HAP-1 (cell line): ENCODE results near the gene ULK1.

ENCODE experiments used
- DNase-seq, 2 experiments: peaks; one replicate each; pipeline ENCODE4 v3.0.0-alpha.2; 2016 to 2020; ENCODE audit warnings: low spot score in 2 of 2
- H3K27me3 ChIP-seq: fragments of 250-450 bp; sonication (Bioruptor Pico); 2 replicates; pipeline ENCODE4 v1.5.1; 2020; ENCODE audit warnings: low read depth, mild to moderate bottlenecking, moderate library complexity
- H3K36me3 ChIP-seq: fragments of 250-450 bp; sonication (Bioruptor Pico); replicated peaks from 2 replicates; pipeline ENCODE4 v1.5.1; 2020; ENCODE audit warnings: mild to moderate bottlenecking
- H3K4me1 ChIP-seq: fragments of 250-450 bp; sonication (Bioruptor Pico); 2 replicates; pipeline ENCODE4 v1.5.1; 2020; ENCODE audit warnings: mild to moderate bottlenecking
- H3K4me3 ChIP-seq: fragments of 250-450 bp; sonication (Bioruptor Pico); 2 replicates; pipeline ENCODE4 v1.5.1; 2020; ENCODE audit warnings: mild to moderate bottlenecking, moderate library complexity
- H3K9me3 ChIP-seq: fragments of 250-450 bp; sonication (Bioruptor Pico); 2 replicates; pipeline ENCODE4 v1.5.1; 2020; ENCODE audit warnings: mild to moderate bottlenecking, moderate library complexity
- in situ Hi-C: fragments of 300-500 bp; cut with MboI; formaldehyde crosslinking; loops from 3 replicates; pipeline ENCODE4 v1.14.3; 2020; ENCODE audit warnings: low sequenced_read_pairs, inconsistent platforms, mixed read lengths

The ULK1 gene

GRCh38 chr12:131902332-131903241 is 8.2 kb downstream of the ULK1 start:
- Histone ChIP-seq H3K4me1 (no peaks in the 10 kb centered on the region), H3K9me3 (no peaks in the 10 kb centered on the region), H3K36me3 (no peaks in the 10 kb centered on the region), H3K4me3 (no peak overlapping the region), H3K27me3 (no peaks in the 10 kb centered on the region)
- in situ Hi-C loops: no loop called here
- no peak for DNase-seq

GRCh38 chr12:131903270-131904255 is 9.1 kb downstream of the ULK1 start:
- no peaks in the 10 kb centered on the region for H3K4me1 ChIP-seq
- peaks cover 3% of the 10 kb centered on the region; the same call in 1 of the 2 replicates for H3K36me3 ChIP-seq
- in situ Hi-C loops: no loop called here
- DNase-seq: no peak
- no peaks in the 10 kb centered on the region for H3K27me3 ChIP-seq
- H3K4me3 ChIP-seq: no peak overlapping the region
- H3K9me3 ChIP-seq: no peaks in the 10 kb centered on the region

- H3K9me3 ChIP-seq: no peaks in the 10 kb centered on the region
- in situ Hi-C loops: no loop called here
- peaks cover 9% of the 10 kb centered on the region; the same call in 1 of the 2 replicates for H3K36me3 ChIP-seq
- H3K4me1 ChIP-seq: no peaks in the 10 kb centered on the region
- H3K27me3 ChIP-seq: no peaks in the 10 kb centered on the region
- no peak overlapping the region for H3K4me3 ChIP-seq
- DNase-seq: no peak
Observed at GRCh38 chr12:131904346-131904745, 9.9 kb downstream of the ULK1 start.

GRCh38 chr12:131905081-131905629 is 10.7 kb downstream of the ULK1 start:
- Histone ChIP-seq H3K9me3 (no peaks in the 10 kb centered on the region), H3K27me3 (no peaks in the 10 kb centered on the region), H3K36me3 (peaks cover 9% of the 10 kb centered on the region; the same call in 1 of the 2 replicates), H3K4me1 (no peaks in the 10 kb centered on the region), H3K4me3 (no peak overlapping the region)
- in situ Hi-C loops: no loop called here
- DNase-seq: no peak

GRCh38 chr12:131905630-131906091 is 11.2 kb downstream of the ULK1 start:
- in situ Hi-C loops: no loop called here
- Histone ChIP-seq H3K36me3 (peaks cover 9% of the 10 kb centered on the region), H3K4me1 (no peaks in the 10 kb centered on the region), H3K4me3 (no peak overlapping the region), H3K27me3 (no peaks in the 10 kb centered on the region), H3K9me3 (no peaks in the 10 kb centered on the region)
- DNase-seq: no peak

GRCh38 chr12:131907379-131908091 is 13.1 kb downstream of the ULK1 start:
- no peak overlapping the region for H3K4me3 ChIP-seq
- H3K4me1 ChIP-seq: no peaks in the 10 kb centered on the region
- DNase-seq: no peak
- H3K27me3 ChIP-seq: no peaks in the 10 kb centered on the region
- H3K9me3 ChIP-seq: no peaks in the 10 kb centered on the region
- H3K36me3 ChIP-seq: peaks cover 22% of the 10 kb centered on the region
- in situ Hi-C loops: no loop called here

- peaks cover 22% of the 10 kb centered on the region for H3K36me3 ChIP-seq
- no peaks in the 10 kb centered on the region for H3K4me1 ChIP-seq
- in situ Hi-C loops: no loop called here
- DNase-seq: no peak
- H3K9me3 ChIP-seq: no peaks in the 10 kb centered on the region
- no peaks in the 10 kb centered on the region for H3K27me3 ChIP-seq
- no peak overlapping the region for H3K4me3 ChIP-seq
Observed at GRCh38 chr12:131908092-131909080, 14.0 kb downstream of the ULK1 start.

GRCh38 chr12:131909081-131909751 is 14.8 kb downstream of the ULK1 start:
- no peaks in the 10 kb centered on the region for H3K9me3 ChIP-seq
- in situ Hi-C loops: no loop called here
- no peaks in the 10 kb centered on the region for H3K27me3 ChIP-seq
- peaks cover 22% of the 10 kb centered on the region for H3K36me3 ChIP-seq
- DNase-seq: no peak
- no peak overlapping the region for H3K4me3 ChIP-seq
- no peaks in the 10 kb centered on the region for H3K4me1 ChIP-seq

GRCh38 chr12:131909752-131910219 is 15.4 kb downstream of the ULK1 start:
- H3K9me3 ChIP-seq: no peaks in the 10 kb centered on the region
- in situ Hi-C loops: no loop called here
- H3K36me3 ChIP-seq: peaks cover 22% of the 10 kb centered on the region
- H3K4me1 ChIP-seq: no peaks in the 10 kb centered on the region
- no peak overlapping the region for H3K4me3 ChIP-seq
- no peak for DNase-seq
- H3K27me3 ChIP-seq: no peaks in the 10 kb centered on the region

- H3K36me3 ChIP-seq: peaks cover 22% of the 10 kb centered on the region
- DNase-seq: no peak
- in situ Hi-C loops: no loop called here
- H3K9me3 ChIP-seq: no peaks in the 10 kb centered on the region
- H3K4me1 ChIP-seq: no peaks in the 10 kb centered on the region
- no peaks in the 10 kb centered on the region for H3K27me3 ChIP-seq
- H3K4me3 ChIP-seq: no peak overlapping the region
Observed at GRCh38 chr12:131910302-131911027, 16.0 kb downstream of the ULK1 start.

- peaks cover 22% of the 10 kb centered on the region for H3K36me3 ChIP-seq
Observed at GRCh38 chr12:131911028-131911650, 16.7 kb downstream of the ULK1 start.

More at GRCh38 chr12:131911028-131911650, 16.7 kb downstream of the ULK1 start:
- in situ Hi-C loops: no loop called here
- H3K27me3 ChIP-seq: no peaks in the 10 kb centered on the region
- no peaks in the 10 kb centered on the region for H3K4me1 ChIP-seq
- DNase-seq: no peak
- no peaks in the 10 kb centered on the region for H3K9me3 ChIP-seq
- H3K4me3 ChIP-seq: no peak overlapping the region
